SW 1271 (cell line): ENCODE measurements around the gene LYZL1.
A peak's percentile ranks its signal among the peaks of the same experiment; 100 is the strongest.
"Not testable (repeated sequence)": the region's sequence is repeated elsewhere in the genome, so short reads cannot be mapped to it uniquely, and the experiment has no call there.

Experiments
- DNase-seq, 2 experiments: peaks; one replicate each; lab custom pipeline; 2025; lab: John Stamatoyannopoulos, UW

LYZL1 gene

DNA sequence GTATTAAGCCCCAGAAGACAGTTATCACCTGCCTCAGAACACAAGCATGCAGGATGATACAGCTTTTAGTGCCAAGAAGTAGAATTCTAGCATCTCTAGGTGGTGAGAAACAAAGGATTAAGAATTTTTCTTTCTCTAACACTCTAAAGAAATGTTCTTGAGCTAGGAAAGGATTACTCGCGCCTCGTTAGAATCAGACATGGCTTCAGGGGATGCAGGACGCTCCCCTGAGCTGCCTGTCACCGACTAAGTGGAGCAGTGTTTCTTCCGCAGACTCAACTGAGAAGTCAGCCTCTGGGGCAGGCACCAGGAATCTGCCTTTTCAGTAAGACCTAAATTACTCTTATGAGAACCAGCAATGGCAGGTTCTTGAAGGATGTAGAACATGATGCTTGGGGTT is at the start of gene LYZL1:
Gene LYZL1, plus strand, starts transcription at position 165 of the 400 bp plus-strand sequence. CDS start 2,798 bp downstream, outside the sequence.
- not testable (repeated sequence) for DNase-seq

- peak in 1 of 2 experiments; percentile 33 for DNase-seq
Observed at GRCh38 chr10:29239569-29240472, 49.0 kb upstream of the LYZL1 start.

- no peak for DNase-seq
Observed at GRCh38 chr10:29240986-29241660, 47.7 kb upstream of the LYZL1 start.

- no peak for DNase-seq
Observed at GRCh38 chr10:29241925-29242324, 46.9 kb upstream of the LYZL1 start.

DNA sequence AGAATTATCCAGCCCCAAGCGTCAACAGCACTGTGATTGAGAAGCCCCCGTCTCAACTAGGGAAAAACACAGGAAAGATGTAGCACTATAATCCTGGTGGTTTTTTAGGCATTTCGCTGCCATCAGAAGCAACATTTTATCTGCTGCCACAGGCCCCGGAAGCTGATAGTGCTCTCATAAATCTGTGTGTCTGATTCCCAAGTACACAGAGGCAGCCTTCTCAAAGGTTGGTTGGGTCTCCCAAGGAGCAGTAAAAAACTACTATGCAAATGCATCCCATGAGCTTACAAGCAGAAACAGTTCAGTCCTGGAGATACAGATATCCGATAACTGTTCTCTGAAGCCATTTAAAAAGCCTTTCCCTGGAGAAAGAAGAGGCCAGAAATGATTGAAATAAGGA is 45.8 kb upstream of the LYZL1 start:
- no peak for DNase-seq

- DNase-seq: peak in 1 of 2 experiments; percentile 30
Observed at GRCh38 chr10:29243750-29244149, 45.1 kb upstream of the LYZL1 start.

- DNase-seq: no peak
Observed at GRCh38 chr10:29244978-29245377, 43.9 kb upstream of the LYZL1 start.

- no peak for DNase-seq
Observed at GRCh38 chr10:29245476-29245875, 43.4 kb upstream of the LYZL1 start.

GRCh38 chr10:29246449-29246848 is 42.4 kb upstream of the LYZL1 start:
- no peak for DNase-seq

- no peak for DNase-seq
Observed at GRCh38 chr10:29248158-29248557, 40.7 kb upstream of the LYZL1 start.

- no peak for DNase-seq
Observed at GRCh38 chr10:29249018-29249417, 39.9 kb upstream of the LYZL1 start.

- DNase-seq: no peak
Observed at GRCh38 chr10:29250066-29250465, 38.8 kb upstream of the LYZL1 start.

- DNase-seq: no peak
Observed at GRCh38 chr10:29252811-29253689, 35.8 kb upstream of the LYZL1 start.

- DNase-seq: no peak
Observed at GRCh38 chr10:29253690-29254029, 35.2 kb upstream of the LYZL1 start.

DNA sequence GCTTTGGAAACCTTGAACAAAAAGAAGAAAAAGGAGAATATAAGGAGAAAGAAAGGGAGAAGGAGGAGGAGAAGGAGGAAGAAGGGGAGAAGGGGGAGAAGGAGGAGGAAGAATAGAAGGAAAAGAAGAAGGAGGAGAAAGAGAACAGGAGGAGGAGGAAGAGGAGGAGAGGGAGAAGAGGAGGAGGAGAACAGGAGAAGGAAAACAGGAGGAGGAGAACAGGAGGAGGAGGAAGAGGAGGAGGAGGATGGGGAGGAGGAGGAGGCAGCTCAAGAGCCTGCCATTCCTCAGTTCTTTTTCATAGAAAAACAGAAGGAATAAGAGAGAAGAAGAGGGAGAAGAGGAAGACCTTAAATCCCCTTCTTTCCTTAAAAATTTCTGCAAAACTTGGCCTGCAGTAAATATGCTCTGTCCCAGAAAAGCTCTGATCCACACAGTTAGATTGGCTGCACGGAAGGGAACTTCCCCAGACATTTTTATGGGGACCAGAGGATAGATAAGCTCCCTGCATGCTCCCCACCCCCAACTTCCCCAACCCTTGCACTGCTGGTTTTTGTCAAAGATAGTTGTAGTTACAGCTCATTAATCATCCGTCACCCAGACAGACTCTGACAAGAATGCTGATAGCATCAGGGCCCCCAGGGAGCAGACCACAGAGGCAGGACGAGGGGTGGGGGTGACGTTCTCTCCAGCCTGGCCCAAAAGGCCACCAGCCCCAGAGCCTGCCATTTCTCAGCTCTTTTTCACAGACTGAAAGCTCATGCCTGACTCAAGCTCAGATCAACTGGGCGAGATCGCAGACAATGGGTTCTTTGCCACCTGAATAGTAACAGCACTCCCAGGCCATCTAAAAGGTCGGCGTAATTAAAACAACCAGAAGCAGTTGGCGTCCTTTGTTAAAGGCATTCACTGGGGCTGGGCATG is 34.5 kb upstream of the LYZL1 start:
- DNase-seq: no peak

DNA sequence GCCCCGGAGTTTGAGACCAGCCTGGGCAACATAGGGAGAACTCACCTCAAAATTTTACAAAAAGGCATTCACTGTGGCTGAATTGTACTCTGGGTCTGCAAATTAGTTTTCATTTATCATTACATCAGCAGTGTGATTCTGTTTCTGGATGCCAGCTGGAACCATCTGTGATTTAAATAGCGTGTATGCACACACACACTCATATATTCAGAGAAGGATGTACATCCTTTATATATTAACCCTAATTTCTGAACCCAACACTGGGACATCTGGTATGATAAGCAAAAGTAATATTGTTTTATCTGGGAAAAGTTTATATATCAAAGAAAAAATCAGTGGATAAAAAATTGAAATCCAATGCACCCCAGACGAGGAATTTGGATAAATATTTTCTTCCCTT is 33.8 kb upstream of the LYZL1 start:
- no peak for DNase-seq

GRCh38 chr10:29256019-29256418 is 32.9 kb upstream of the LYZL1 start:
- DNase-seq: no peak

- DNase-seq: no peak
Observed at GRCh38 chr10:29256586-29256985, 32.3 kb upstream of the LYZL1 start.

GRCh38 chr10:29257106-29257783 is 31.6 kb upstream of the LYZL1 start:
- DNase-seq: no peak

DNA sequence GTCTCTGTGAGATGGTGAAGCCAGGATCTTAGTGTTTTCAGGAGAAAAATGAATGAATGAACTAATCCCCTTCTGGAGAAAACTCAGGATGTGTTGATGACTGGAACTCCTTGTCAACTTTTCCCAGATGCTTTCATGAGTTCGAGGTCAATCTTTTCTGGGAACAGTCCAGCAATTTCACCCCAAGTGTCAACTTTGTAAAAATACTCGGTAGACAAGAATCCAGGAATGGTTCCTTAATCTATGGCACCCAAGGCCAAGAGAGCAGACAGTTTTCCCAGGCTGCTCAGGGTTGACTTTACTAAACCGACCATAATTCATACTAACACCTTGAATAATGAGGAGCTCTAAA is 31.1 kb upstream of the LYZL1 start:
- DNase-seq: no peak

GRCh38 chr10:29259498-29259897 is 29.4 kb upstream of the LYZL1 start:
- DNase-seq: no peak
